SU-DHL-6 (cell line): Measurements from ENCODE around the gene BMAL2.

ENCODE experiments used
- EZH2phosphoT487 ChIP-seq: fragments of 200-600 bp; sonication (generic), shearing (Covaris generic); conservative IDR thresholded peaks from 2 replicates; pipeline ENCODE4 v1.6.1; 2018; ENCODE audit warnings: mild to moderate bottlenecking, antibody characterized with exemption, low read length, moderate library complexity, mixed read lengths
- TF ChIP-seq, protein P1 (sequence below): fragments of 200-600 bp; sonication (generic); IDR thresholded peaks from one replicate; pipeline ENCODE4 v1.5.1; 2017; ENCODE audit warnings: antibody characterized with exemption, mild to moderate bottlenecking, low read length, moderate library complexity; ENCODE audit not compliant: insufficient read depth, poor library complexity, severe bottlenecking

DNA sequence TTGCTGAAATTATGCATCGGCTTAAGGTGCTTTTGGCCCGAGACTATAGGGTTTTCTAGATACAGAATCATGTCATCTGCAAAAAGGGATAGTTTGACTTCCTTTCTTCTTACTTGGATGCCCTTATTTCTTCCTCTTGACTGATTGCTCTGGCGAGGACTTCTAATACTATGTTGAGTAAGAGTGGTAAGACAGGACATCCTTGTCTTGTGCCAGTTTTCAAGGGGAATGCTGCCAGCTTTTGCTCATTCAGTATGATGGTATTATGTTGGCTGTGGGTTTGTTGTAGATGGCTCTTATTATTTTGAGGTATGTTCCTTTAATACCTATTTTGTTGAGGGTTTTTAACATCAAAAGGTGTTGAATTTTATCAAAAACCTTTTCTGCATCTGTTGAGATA is 8.3 kb downstream of the BMAL2 start:
- TF ChIP-seq, protein P1, sequence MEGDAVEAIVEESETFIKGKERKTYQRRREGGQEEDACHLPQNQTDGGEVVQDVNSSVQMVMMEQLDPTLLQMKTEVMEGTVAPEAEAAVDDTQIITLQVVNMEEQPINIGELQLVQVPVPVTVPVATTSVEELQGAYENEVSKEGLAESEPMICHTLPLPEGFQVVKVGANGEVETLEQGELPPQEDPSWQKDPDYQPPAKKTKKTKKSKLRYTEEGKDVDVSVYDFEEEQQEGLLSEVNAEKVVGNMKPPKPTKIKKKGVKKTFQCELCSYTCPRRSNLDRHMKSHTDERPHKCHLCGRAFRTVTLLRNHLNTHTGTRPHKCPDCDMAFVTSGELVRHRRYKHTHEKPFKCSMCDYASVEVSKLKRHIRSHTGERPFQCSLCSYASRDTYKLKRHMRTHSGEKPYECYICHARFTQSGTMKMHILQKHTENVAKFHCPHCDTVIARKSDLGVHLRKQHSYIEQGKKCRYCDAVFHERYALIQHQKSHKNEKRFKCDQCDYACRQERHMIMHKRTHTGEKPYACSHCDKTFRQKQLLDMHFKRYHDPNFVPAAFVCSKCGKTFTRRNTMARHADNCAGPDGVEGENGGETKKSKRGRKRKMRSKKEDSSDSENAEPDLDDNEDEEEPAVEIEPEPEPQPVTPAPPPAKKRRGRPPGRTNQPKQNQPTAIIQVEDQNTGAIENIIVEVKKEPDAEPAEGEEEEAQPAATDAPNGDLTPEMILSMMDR: no peak
- TF ChIP-seq EZH2phosphoT487: no peak
